Stimulated activated CD8-positive, alpha-beta memory T cell treated with anti-CD3 and anti-CD28 coated beads, Interleukin-7, amount 100 ng/mL, for 4 hours (primary cell): Measurements from ENCODE around the gene ARHGEF33.

Experiments used
- DNase-seq, 2 donors: peaks; one replicate each; pipeline ENCODE4 v3.0.0-alpha.2; 2020; ENCODE audit warnings: low read depth in 2 of 2

The ARHGEF33 gene

DNA sequence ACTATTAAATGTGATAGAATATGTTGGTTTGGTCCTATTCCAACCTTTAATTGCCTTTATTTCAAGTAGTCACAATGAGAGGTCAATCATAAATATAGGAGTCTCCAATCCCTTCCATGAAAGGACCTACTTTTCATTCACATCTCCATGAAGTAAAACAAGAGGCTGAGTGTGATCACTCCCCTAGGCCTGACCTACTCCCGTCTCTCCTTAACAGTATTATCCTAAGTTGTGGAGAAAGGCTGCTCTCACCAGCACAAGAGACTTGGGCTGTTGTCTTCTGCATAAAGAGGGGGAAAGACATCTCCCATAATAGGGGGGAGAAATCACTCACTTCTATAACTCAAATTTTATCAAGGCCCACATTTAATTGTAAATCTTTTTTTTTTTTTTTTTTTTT lies 125.7 kb downstream of the ARHGEF33 start:
- no peak for DNase-seq

DNA sequence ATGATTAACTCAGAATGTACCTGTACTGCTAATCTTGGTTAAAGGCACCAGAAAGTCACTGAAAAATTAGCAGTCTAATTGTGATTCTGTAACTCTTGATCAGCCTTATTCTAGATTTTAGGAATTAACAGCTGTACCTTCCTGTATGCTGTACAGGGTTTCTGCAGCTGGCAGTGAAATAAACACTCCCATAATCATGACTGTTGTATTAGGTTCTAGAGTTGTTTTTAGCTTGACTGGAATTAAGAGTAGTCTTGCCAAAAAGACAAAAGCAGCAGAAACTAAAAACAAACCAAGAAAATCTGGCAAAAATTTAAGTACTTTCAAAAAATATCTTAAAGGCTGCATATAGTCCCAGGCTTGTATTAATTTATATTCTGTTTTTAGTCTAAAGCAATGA lies 127.7 kb downstream of the ARHGEF33 start:
- no peak for DNase-seq

DNA sequence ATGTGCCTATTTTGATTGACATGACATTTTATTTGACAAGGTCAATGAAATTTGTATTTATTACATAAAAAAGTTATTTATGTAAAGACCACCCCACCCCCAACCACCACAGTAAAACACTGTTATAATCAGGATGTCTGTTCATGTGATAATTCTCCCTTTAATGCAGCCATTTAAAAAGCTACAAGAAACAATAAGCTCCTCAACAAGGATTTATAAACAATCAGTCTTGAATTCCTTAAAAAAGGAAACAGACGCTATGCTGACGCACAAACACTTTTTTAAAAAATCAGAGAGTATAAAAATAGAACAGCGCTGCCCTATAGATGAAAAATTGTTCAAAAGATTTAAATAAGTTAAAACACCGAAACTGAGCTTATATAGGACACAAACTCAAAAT lies 129.0 kb downstream of the ARHGEF33 start:
- DNase-seq: no peak

- no peak for DNase-seq
Observed at GRCh38 chr2:39020383-39020782, 130.7 kb downstream of the ARHGEF33 start.

- DNase-seq: no peak
Observed at GRCh38 chr2:39022642-39023235, 133.1 kb downstream of the ARHGEF33 start.

GRCh38 chr2:39023649-39024048 lies 134.0 kb downstream of the ARHGEF33 start:
- DNase-seq: no peak

DNA sequence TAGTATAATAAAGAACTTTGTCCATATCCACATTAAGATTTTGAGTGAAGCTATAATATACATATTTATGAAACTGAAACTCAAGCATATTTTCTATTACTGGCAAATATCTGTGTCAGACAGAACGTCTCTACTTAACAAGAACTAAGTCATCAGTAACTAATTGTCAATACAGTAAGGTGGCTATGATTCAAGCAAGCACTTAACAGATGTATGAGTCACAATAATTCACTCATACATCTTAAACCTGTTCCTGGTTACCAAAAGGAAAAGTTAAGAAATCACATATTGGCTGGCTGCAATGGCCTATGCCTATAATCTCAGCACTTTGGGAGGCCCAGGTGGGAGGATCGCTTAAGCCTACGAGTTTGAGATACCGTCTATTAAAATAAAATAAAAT lies 135.2 kb downstream of the ARHGEF33 start:
- no peak for DNase-seq
